Transverse colon (tissue), 4 donors: ENCODE results near the gene ULK4.

Experiments
- CTCF ChIP-seq, 5 experiments: fragments of 200-600 bp in 3 of 5; fragments of 450-650 bp in 2 of 5; sonication (generic) in 3 of 5; IDR thresholded peaks; 1 replicate in 2 of 5; 2 replicates in 3 of 5; pipeline ENCODE4 v1.5.1; 2016 to 2017; ENCODE audit warnings: antibody characterized with exemption in 5 of 5, inconsistent platforms in 3 of 5, mild to moderate bottlenecking in 2 of 5, moderate library complexity in 1 of 5
- POLR2A ChIP-seq: fragments of 450-650 bp; IDR thresholded peaks from one replicate; pipeline ENCODE4 v1.6.1; 2016; ENCODE audit warnings: antibody characterized with exemption, mild to moderate bottlenecking, moderate library complexity
- POLR2AphosphoS5 ChIP-seq, 3 donors: sonication (generic); formaldehyde crosslinking; IDR thresholded peaks; one replicate each; pipeline ENCODE4 v1.6.1; 2016; ENCODE audit warnings: antibody characterized with exemption in 3 of 3

- TF ChIP-seq CTCF (IDR thresholded peaks at IDR 0.05) (no peak), POLR2AphosphoS5 (IDR thresholded peaks at IDR 0.05) (no peak), POLR2A (no peak)
These were observed 591.6 kb downstream of the ULK4 start for GRCh38 chr3:41370307-41370706.
